Uterus (tissue), 2 donors: ENCODE data around the gene RMI2.

Source experiments
- CTCF ChIP-seq, 4 experiments: fragments of 200-600 bp in 2 of 4; fragments of 450-650 bp in 2 of 4; sonication (generic) in 2 of 4; IDR thresholded peaks; one replicate each; pipeline ENCODE4 v1.5.1; 2016 to 2019; ENCODE audit warnings: antibody characterized with exemption in 4 of 4, mild to moderate bottlenecking in 2 of 4, moderate library complexity in 1 of 4
- POLR2A ChIP-seq, 2 donors: fragments of 450-650 bp; IDR thresholded peaks; one replicate each; pipeline ENCODE4 v1.6.1; 2016; ENCODE audit warnings: antibody characterized with exemption in 2 of 2, mild to moderate bottlenecking in 1 of 2, moderate library complexity in 1 of 2

- TF ChIP-seq CTCF (IDR thresholded peaks at IDR 0.05) (no peak), POLR2A (IDR thresholded peaks at IDR 0.05) (no peak)
Measured at GRCh38 chr16:11312718-11313492, 32.4 kb upstream of the RMI2 start.
